DOHH2 (cell line): ENCODE measurements around the gene FTO.

Experiments
- CTCF ChIP-seq: fragments of 200-600 bp; sonication (generic); IDR thresholded peaks from one replicate; pipeline ENCODE4 v1.5.1; 2014; ENCODE audit warnings: antibody characterized with exemption, mild to moderate bottlenecking, low read depth, low read length; ENCODE audit not compliant: poor library complexity, severe bottlenecking
- EZH2phosphoT487 ChIP-seq: fragments of 200-600 bp; sonication (generic); IDR thresholded peaks from 2 replicates; pipeline ENCODE4 v1.6.1; 2017; ENCODE audit warnings: borderline replicate concordance, mild to moderate bottlenecking, antibody characterized with exemption, low read length, moderate library complexity, mixed read lengths

DNA sequence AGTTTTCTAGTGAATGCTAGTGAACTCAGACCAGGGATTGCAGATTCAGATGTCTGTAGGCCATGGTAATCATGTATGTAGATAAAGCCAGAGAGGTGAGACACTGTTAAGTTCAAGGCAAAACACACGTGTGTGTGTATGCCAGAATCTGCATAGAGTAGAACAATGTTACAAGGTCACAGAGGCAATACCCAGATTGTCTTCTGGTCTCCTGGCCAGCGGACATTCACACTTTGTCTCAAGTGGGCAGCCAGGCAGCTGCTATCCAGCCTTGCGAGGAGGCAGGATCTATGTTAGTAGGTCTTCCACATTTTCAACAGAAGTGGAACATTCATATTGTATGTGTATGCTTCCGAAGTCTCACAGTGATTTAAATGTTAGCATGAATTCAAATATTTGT lies 244.4 kb downstream of the FTO start:
- no peak for TF ChIP-seq CTCF
- TF ChIP-seq EZH2phosphoT487 = no peak
